GM12865 (cell line): ENCODE data around the gene PSMD1.
"Not testable (repeated sequence)": the region's sequence is repeated elsewhere in the genome, so short reads cannot be mapped to it uniquely, and the experiment has no call there.

ENCODE experiments used
- DNase-seq: peaks from one replicate; pipeline ENCODE4 v3.0.0; 2010; ENCODE audit warnings: low read depth
- H3K4me3 ChIP-seq: 2 replicates; pipeline ENCODE4 v1.5.1; 2011; ENCODE audit warnings: mild to moderate bottlenecking, low read depth, low read length, control low read depth
- TF ChIP-seq, protein P1 (sequence below): IDR thresholded peaks from 2 replicates; pipeline ENCODE4 v1.5.1; 2011; ENCODE audit warnings: low read length, control low read depth, low read depth, inconsistent platforms; ENCODE audit not compliant: insufficient read depth; ENCODE audit errors: missing control alignments

The PSMD1 gene

DNA sequence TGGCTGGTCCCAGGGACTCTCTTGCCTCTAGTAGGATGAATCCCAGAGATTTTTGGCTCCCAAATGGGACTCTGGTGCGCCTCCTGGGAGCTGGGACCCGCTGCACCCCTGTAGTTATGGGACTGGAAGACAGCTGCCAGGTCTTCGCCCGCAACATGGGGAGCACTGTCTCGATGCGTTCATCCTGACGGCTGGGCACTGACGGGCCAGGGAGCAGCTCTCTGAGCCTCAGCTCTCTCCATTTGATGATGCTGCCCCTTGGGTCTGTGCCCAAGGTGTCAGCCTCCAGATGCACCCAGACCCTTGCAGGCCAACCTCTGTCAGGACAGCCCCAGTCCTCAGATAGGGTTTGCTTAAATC is 132.5 kb downstream of the PSMD1 start:
- TF ChIP-seq, protein P1, sequence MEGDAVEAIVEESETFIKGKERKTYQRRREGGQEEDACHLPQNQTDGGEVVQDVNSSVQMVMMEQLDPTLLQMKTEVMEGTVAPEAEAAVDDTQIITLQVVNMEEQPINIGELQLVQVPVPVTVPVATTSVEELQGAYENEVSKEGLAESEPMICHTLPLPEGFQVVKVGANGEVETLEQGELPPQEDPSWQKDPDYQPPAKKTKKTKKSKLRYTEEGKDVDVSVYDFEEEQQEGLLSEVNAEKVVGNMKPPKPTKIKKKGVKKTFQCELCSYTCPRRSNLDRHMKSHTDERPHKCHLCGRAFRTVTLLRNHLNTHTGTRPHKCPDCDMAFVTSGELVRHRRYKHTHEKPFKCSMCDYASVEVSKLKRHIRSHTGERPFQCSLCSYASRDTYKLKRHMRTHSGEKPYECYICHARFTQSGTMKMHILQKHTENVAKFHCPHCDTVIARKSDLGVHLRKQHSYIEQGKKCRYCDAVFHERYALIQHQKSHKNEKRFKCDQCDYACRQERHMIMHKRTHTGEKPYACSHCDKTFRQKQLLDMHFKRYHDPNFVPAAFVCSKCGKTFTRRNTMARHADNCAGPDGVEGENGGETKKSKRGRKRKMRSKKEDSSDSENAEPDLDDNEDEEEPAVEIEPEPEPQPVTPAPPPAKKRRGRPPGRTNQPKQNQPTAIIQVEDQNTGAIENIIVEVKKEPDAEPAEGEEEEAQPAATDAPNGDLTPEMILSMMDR = no peak
- no peak overlapping the region for H3K4me3 ChIP-seq
- DNase-seq = no peak

DNA sequence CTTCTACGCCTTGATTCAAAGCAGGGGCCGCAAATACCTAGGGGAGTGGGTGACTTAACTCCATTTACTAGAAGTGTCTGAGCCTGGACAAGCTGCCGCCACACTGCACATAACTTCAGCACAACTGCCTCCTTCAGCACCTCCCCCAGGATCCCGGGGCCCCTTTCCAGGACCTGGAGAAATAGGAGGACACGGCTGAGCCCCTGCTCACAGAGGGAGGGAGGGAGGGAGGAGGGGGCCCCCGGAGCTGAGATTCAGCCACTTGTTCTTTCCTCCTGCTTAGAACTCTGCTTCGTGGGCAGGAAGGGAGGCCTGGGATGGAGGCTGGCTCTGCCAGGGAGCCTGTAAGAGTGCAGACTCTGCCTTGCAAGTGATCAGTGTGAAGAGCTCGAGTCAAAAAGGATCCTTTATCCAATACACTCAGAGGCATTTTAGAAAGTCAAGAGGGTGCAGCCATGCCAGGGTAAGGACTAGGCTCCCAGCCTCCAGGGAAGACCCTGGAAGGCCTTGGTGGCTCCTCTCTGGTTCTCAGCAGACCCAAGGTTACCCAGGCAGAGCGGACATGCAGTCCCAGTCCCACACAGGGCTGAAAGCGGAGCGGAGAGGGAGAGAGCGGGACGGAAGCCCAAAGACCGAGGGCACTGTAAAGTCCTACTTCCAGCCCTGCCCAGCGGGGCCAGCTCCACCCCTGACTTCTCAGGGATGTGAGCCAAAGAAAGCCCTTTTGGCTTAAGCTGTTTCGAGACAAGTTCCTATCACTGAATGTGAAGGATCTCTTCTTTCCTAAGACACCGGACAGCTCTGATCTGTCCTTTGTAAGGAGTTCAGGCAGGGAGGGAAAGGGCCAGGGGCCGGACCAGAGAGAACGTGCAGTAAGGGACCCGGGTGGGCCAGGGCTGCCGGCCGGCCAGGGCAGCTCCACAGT is 133.2 kb downstream of the PSMD1 start:
- TF ChIP-seq, protein P1 = no peak
- no peak overlapping the region for H3K4me3 ChIP-seq
- no peak for DNase-seq

DNA sequence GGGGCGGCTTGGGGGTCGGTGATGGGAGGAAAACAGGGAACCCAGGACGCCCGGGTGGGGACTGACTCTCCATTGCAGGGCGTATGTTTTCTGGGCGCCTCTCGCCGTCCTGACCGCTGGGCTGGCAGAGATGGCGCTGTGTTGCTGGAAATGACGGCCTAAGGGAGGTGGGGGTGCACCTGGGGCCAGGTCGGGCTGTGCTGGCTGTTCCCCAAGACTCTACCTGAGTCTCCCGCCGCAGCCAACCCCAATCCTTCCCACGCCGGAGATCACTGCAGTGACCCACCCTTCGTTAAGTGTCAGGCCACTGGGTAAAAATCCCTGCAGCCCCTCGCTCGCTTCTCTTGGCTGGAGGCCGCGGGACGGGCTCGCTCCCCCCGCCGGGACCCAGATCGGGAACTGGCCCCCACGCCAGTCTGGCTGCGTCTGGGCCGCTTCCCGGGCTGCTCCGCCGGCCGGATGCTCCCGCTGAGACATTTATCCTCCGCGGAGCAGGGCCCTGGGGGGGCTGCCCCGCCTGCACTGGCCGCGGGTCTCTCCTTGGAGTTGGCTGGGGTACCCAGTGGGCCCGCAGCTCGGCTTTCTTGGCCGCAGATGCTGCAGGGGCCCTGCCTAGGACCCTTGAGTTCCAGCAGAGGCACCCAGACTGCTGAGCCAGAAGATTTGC is 134.0 kb downstream of the PSMD1 start:
- no peak for DNase-seq
- no peak overlapping the region for H3K4me3 ChIP-seq
- TF ChIP-seq, protein P1 = no peak

DNA sequence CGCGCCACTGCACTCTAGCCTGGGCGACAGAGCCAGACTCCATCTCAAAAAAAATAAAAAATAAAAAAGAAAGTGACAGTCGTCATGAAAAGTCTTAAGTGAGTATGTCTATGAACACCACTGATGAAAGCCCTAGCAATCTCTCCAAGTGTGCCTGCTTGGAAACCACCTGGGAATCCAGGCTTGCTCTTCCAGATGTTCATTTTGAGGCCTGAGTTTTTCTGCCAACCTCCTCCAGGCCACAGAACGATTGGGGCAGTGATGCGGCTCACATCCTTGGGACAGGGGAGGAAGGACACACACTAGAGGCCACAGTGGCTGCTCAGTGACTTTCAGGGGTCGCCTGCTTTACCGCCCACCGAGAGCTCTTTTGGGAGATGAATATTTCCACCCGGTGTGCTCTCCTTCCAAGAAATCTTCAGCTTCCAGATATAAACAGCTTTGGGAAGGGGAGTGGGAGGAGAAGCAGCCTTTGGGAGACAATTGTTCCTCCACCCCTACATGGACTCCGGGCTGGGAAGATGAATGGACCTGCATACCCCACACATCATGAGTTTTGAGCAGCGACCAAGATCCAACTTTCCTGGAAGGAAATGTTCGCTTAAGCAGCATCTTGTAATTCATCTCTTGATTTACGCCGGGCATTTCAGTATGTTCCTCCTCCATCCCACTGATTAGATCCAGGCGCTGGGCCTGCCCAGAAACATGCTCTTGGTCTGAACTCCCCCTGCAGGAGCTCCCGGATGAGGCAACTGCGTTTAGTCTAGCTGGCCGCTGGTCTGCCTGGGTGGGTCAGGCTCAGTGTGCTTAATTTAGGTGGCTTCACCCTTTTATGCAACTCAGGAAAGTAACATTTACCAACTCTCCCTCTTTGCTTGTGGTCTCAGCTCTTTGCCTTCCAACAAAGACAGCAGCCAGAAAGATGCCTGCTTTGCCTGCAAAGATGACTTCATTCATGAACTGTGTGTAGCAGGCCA is 135.5 kb downstream of the PSMD1 start:
- TF ChIP-seq, protein P1 = peak; percentile 45
- H3K4me3 ChIP-seq = no peak overlapping the region
- peak; percentile 45 for DNase-seq

DNA sequence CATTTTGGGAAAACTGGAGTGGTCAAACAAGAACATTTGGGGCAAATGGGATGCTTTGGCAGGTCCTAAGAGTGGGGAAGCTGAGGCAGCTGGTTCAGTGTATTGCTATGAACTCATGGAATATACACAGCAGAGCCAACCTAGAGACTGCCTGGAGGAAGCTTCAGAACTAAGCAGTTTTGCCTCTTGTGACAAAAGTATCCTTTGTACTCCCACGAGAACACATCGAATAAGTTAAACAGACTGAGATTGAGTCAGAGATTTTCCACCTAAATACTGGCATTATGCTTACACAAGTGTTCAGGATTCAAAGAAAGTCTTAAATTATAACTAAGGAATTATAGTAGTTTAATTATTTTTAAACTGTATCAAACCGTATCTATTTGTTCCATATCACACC is 136.5 kb downstream of the PSMD1 start:
- TF ChIP-seq, protein P1 = no peak
- no peak overlapping the region for H3K4me3 ChIP-seq
- DNase-seq = no peak

DNA sequence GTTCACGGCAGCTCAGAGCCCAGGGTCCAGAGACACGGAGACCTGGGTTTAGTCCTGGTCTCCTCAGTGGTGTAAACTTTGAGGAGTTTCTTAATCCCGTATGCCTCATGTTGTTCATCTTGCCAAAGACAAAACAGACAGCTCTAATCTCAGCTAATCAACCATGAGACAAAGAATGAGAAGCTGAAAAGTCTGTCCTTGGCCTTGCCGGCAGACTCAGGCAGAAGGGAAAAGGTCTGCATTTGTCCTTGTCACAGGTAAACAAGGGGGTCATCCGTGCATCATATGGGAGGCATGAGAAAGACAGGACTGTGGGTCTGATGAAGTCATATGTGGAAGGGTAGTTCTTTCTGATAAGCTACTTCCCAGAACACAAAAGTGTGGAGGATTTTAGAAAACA is 139.9 kb downstream of the PSMD1 start:
- H3K4me3 ChIP-seq = no peak overlapping the region
- no peak for DNase-seq
- TF ChIP-seq, protein P1 = no peak

DNA sequence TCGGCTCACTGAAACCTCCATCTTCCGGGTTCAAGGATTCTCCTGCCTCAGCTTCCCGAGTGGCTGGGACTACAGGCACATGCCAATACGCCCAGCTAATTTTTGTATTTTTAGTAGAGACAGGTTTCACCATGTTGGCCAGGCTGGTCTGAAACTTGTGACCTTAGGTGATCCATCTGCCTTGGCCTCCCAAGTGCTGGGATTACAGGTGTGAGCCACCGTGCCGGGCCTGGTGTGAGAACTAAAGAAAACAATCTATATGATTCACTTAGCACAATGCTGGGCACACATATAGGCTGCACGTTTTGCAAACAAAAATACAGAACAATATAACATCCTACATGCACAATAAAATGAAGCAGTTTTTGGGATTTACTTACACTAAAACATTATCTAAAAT is 140.5 kb downstream of the PSMD1 start:
- not testable (repeated sequence) for DNase-seq, H3K4me3 ChIP-seq
